Activated B cell treated with CpG ODN at 0.5 μM for 24 hours (primary cell): ENCODE measurements around the gene MTERF4. TPM values are rescaled to one million over a fixed set of nuclear protein-coding genes. Genes with fewer than 3 reads are reported as not detected.

ENCODE experiments used
- ATAC-seq: fragments of 200-7000 bp; cut with Tn5 transposase; one replicate; pipeline ENCODE4 v1.10.0; 2021; ENCODE audit warnings: low read depth, mild to moderate bottlenecking, moderate library complexity
- CTCF ChIA-PET: fragments of 350-600 bp; sonication (Branson Sonifier 250); formaldehyde crosslinking; loops from one replicate; lab custom pipeline; 2021; ENCODE audit warnings: antibody characterized with exemption; lab: Charles Lee
- POLR2A ChIA-PET: fragments of 350-600 bp; sonication (Branson Sonifier 250); formaldehyde crosslinking; loops from one replicate; lab custom pipeline; 2021; ENCODE audit warnings: antibody characterized with exemption; lab: Charles Lee
- DNase-seq: peaks from one replicate; pipeline ENCODE4 v3.0.0; 2022
- H3K27ac Mint-ChIP-seq: one replicate; pipeline ENCODE4 v1.8.0; 2020; ENCODE audit warnings: mixed read lengths
- H3K27me3 Mint-ChIP-seq: one replicate; pipeline ENCODE4 v1.8.0; 2021; ENCODE audit warnings: mixed read lengths
- H3K36me3 Mint-ChIP-seq: one replicate; pipeline ENCODE4 v1.8.0; 2021; ENCODE audit warnings: low read depth, mixed read lengths
- H3K4me1 Mint-ChIP-seq: one replicate; pipeline ENCODE4 v1.8.0; 2021; ENCODE audit warnings: mixed read lengths
- H3K4me3 Mint-ChIP-seq: one replicate; pipeline ENCODE4 v1.8.0; 2020; ENCODE audit warnings: mild to moderate bottlenecking, mixed read lengths
- H3K9me3 Mint-ChIP-seq: one replicate; pipeline ENCODE4 v1.8.0; 2020; ENCODE audit warnings: mixed read lengths
- intact Hi-C: fragments of 100-400 bp; cut with micrococcal nuclease; formaldehyde crosslinking; loops from one replicate; pipeline ENCODE4 v1.15.1; 2024
- total RNA-seq: library from RNA; stranded (reverse); gene quantifications from 2 replicates; pipeline ENCODE4 v1.2.3, GENCODE V29; 2022
- TF ChIP-seq, protein P1 (sequence below): fragments of 200-600 bp; IDR thresholded peaks from one replicate; pipeline ENCODE4 v1.8.0; 2022; ENCODE audit warnings: antibody characterized with exemption, mild to moderate bottlenecking

MTERF4 gene
- total RNA-seq, 1 donor from 2014 or later: 122 TPM

DNA sequence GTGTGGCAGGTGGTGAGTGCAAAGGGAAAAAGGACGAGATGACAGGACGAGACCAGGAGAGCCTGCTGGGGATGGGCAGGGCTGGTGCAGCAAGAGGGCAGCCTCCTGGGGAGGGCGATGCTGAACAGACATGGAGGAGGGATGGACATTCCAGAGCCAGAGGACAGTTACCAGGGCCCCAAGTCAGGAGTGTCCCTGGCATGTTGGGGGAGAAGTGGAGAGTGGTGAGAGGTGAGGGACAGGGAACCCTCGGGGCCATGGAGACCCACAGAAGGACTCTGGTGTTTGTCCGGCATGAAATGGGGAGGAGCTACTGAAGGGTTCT is 19.0 kb downstream of the MTERF4 start:
- Mint-ChIP-seq H3K36me3 (peaks cover 37% of the 10 kb centered on the region), H3K4me3 (no peak overlapping the region), H3K4me1 (peaks cover 17% of the 10 kb centered on the region), H3K27ac (peak overlapping the region; percentile 36), H3K27me3 (no peaks in the 10 kb centered on the region), H3K9me3 (peaks cover 8% of the 10 kb centered on the region)
- DNase-seq (no peak), ATAC-seq (no peak)
- POLR2A ChIA-PET: interaction anchor here (1.7 kb wide), 1 partner anchor 67 kb away, joined by 4 read pairs; the partner anchor contains the start of genes PASK and PPP1R7
- intact Hi-C loops: no loop called here
- TF ChIP-seq, protein P1, sequence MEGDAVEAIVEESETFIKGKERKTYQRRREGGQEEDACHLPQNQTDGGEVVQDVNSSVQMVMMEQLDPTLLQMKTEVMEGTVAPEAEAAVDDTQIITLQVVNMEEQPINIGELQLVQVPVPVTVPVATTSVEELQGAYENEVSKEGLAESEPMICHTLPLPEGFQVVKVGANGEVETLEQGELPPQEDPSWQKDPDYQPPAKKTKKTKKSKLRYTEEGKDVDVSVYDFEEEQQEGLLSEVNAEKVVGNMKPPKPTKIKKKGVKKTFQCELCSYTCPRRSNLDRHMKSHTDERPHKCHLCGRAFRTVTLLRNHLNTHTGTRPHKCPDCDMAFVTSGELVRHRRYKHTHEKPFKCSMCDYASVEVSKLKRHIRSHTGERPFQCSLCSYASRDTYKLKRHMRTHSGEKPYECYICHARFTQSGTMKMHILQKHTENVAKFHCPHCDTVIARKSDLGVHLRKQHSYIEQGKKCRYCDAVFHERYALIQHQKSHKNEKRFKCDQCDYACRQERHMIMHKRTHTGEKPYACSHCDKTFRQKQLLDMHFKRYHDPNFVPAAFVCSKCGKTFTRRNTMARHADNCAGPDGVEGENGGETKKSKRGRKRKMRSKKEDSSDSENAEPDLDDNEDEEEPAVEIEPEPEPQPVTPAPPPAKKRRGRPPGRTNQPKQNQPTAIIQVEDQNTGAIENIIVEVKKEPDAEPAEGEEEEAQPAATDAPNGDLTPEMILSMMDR: no peak
- CTCF ChIA-PET: no interaction called here

DNA sequence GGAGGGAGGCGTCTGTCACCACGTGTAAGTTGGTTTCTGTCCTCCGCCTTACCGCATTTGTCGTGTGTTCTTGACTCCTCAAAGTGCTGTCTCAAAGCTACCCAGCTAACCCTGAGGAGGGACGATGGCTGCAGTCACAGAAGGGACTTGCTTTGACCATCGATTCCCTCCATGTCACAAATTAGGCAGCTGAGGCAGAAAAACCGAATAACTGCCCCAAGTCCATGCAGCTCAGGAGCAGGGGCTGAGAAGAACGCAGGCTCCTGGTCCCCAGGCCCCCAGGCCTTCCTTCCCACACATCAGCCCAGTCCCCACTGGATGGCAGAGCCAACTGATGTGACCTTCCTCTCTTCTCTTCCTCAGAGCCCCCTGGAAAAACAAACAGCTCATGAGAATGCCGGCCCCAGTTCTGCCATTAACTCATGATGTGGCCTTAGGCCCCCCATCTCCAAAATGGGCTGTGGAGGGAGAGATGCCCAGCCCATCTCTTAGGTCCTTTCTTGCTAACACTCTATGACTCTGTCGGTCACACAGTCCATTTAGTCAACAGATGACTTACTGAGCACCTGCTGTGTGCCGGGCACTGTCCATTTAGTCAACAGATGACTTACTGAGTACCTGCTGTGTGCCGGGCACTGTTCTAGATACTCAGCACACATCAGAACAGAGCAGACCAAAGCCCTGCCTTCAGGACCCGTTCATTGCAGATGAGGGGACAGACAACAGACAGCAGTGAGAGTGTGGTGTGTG is 19.6 kb downstream of the MTERF4 start:
- TF ChIP-seq, protein P1: no peak
- no peaks in the 10 kb centered on the region for H3K27me3 Mint-ChIP-seq
- H3K27ac Mint-ChIP-seq: peak overlapping the region; percentile 36
- peaks cover 8% of the 10 kb centered on the region for H3K9me3 Mint-ChIP-seq
- ChIA-PET CTCF (no interaction called here), POLR2A (interaction anchor here (1.7 kb wide), 1 partner anchor 67 kb away, joined by 4 read pairs; the partner anchor contains the start of genes PASK and PPP1R7)
- peaks cover 31% of the 10 kb centered on the region for H3K36me3 Mint-ChIP-seq
- peaks cover 12% of the 10 kb centered on the region for H3K4me1 Mint-ChIP-seq
- no peak overlapping the region for H3K4me3 Mint-ChIP-seq
- ATAC-seq: no peak
- intact Hi-C loops: no loop called here
- no peak for DNase-seq

DNA sequence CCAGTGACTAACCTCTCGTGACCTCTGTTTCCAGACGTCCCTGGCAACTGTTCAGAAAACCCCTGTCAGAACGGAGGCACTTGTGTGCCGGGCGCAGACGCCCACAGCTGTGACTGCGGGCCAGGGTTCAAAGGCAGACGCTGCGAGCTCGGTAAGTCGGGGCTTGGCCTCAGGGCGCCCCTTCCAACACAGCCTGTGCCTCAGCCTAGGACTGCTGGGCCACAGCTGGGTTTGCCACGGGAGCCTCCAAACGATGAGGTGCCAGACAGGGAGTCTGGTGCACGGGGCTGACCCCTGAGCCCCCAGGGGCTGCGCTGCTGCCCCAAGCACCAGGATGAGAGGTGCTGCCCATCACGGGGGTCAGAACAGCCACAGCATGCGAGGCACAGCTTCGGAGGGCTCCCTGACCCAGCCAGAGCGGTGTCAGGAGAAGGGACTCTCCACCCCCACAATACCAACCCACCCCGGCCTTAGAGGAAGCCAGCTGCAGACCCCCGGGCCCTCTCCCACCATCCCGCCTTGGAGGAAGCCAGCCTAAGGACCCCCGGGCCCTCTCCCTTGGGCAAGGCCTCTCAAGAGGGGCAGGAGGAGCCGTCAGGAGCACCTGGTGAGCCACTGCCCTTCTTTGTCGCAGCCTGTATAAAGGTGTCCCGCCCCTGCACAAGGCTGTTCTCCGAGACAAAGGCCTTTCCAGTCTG is 20.3 kb downstream of the MTERF4 start:
- Mint-ChIP-seq H3K27ac (no peak overlapping the region), H3K4me3 (no peak overlapping the region), H3K27me3 (no peaks in the 10 kb centered on the region), H3K9me3 (peaks cover 8% of the 10 kb centered on the region), H3K4me1 (peaks cover 12% of the 10 kb centered on the region), H3K36me3 (peaks cover 24% of the 10 kb centered on the region)
- TF ChIP-seq, protein P1: no peak
- DNase-seq (no peak), ATAC-seq (no peak)
- intact Hi-C loops: no loop called here
- ChIA-PET CTCF (no interaction called here), POLR2A (no interaction called here)

DNA sequence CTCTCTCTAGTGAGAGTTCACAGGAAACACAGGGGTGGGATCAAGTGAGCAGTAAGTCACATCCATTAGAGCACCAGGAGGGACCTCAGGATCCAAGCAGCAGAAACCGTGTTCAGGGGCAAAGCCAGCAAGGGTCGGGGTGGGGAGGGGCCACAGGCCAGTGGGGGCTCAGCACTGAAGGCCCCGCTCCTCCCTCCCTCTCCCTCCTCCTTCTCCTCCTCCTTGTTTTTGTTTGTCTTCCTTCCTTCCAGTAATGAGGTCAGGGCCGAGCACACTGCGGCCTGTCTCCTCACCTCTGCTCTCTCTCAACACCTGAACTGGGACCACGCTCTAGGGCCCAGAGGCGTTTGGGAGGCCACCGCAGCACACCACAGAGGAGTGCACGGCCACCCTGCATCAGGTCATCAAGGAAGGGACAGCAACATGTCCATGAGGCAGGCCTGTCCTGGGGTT is 20.9 kb downstream of the MTERF4 start:
- TF ChIP-seq, protein P1: no peak
- peaks cover 8% of the 10 kb centered on the region for H3K9me3 Mint-ChIP-seq
- peaks cover 9% of the 10 kb centered on the region for H3K4me1 Mint-ChIP-seq
- peaks cover 18% of the 10 kb centered on the region for H3K36me3 Mint-ChIP-seq
- ChIA-PET POLR2A (interaction anchor here (1.1 kb wide), 1 partner anchor 69 kb away, joined by 3 read pairs; no protein-coding TSS in a partner anchor), CTCF (no interaction called here)
- no peaks in the 10 kb centered on the region for H3K27me3 Mint-ChIP-seq
- DNase-seq (no peak), ATAC-seq (no peak)
- H3K4me3 Mint-ChIP-seq: no peak overlapping the region
- H3K27ac Mint-ChIP-seq: no peak overlapping the region
- intact Hi-C loops: no loop called here
